HepG2 (cell line): Measurements from ENCODE around the gene DMPK. TPM values are rescaled to one million over a fixed set of nuclear protein-coding genes. Genes with fewer than 3 reads are reported as not detected.

ENCODE experiments used
- CBX5 ChIP-seq: sonication (generic); formaldehyde crosslinking; IDR thresholded peaks from 2 replicates; pipeline ENCODE4 v1.4.0; 2020; ENCODE audit warnings: missing genetic modification reagents, borderline replicate concordance
- ETV6 ChIP-seq: sonication (generic); formaldehyde crosslinking; conservative IDR thresholded peaks from 2 replicates; pipeline ENCODE4 v1.4.0; 2020; ENCODE audit warnings: missing genetic modification reagents
- GPN1 ChIP-seq: sonication (generic); formaldehyde crosslinking; IDR thresholded peaks from 2 replicates; pipeline ENCODE4 v1.5.1; 2020; ENCODE audit warnings: missing genetic modification reagents, borderline replicate concordance
- IRX3 ChIP-seq: sonication (generic); formaldehyde crosslinking; IDR thresholded peaks from 2 replicates; pipeline ENCODE4 v1.8.1; 2023; ENCODE audit warnings: mild to moderate bottlenecking, low read depth, missing genetic modification reagents, borderline replicate concordance
- JUNB ChIP-seq: sonication (generic); formaldehyde crosslinking; IDR thresholded peaks from 2 replicates; pipeline ENCODE4 v1.8.0; 2022; ENCODE audit warnings: missing genetic modification reagents, mild to moderate bottlenecking, borderline replicate concordance
- MBD4 ChIP-seq: IDR thresholded peaks from 2 replicates; pipeline ENCODE4 v1.6.1; 2012; ENCODE audit warnings: low read length, inconsistent platforms, borderline replicate concordance
- MEF2D ChIP-seq: sonication (generic); formaldehyde crosslinking; IDR thresholded peaks from 2 replicates; pipeline ENCODE4 v1.5.1; 2020; ENCODE audit warnings: mild to moderate bottlenecking, missing genetic modification reagents
- MIXL1 ChIP-seq: IDR thresholded peaks from 2 replicates; pipeline ENCODE4 v1.6.1; 2016
- MTA1 ChIP-seq: sonication (generic); formaldehyde crosslinking; IDR thresholded peaks from 2 replicates; pipeline ENCODE4 v1.4.0; 2020; ENCODE audit warnings: missing genetic modification reagents, mild to moderate bottlenecking, borderline replicate concordance
- RARA ChIP-seq: IDR thresholded peaks from 2 replicates; pipeline ENCODE4 v1.6.1; 2016; ENCODE audit warnings: missing genetic modification reagents, missing compliant biosample characterization
- RFX1 ChIP-seq: fragments of 450-650 bp; IDR thresholded peaks from 2 replicates; pipeline ENCODE4 v1.6.1; 2017
- SRY ChIP-seq: sonication (generic); formaldehyde crosslinking; IDR thresholded peaks from 2 replicates; pipeline ENCODE4 v1.8.0; 2022; ENCODE audit warnings: mild to moderate bottlenecking, missing genetic modification reagents
- XBP1 ChIP-seq: sonication (generic); formaldehyde crosslinking; IDR thresholded peaks from 2 replicates; pipeline ENCODE4 v1.5.0; 2020; ENCODE audit warnings: missing genetic modification reagents
- ZFP37 ChIP-seq: sonication (generic); formaldehyde crosslinking; IDR thresholded peaks from 2 replicates; pipeline ENCODE4 v1.4.0; 2020; ENCODE audit warnings: missing genetic modification reagents, borderline replicate concordance
- ZFY ChIP-seq: sonication (generic); formaldehyde crosslinking; IDR thresholded peaks from 2 replicates; pipeline ENCODE4 v1.4.0; 2020; ENCODE audit warnings: missing genetic modification reagents
- ZNF12 ChIP-seq: sonication (generic); formaldehyde crosslinking; IDR thresholded peaks from 2 replicates; pipeline ENCODE4 v1.5.0; 2020; ENCODE audit warnings: missing genetic modification reagents
- ZNF235 ChIP-seq: sonication (generic); formaldehyde crosslinking; IDR thresholded peaks from 2 replicates; pipeline ENCODE4 v1.8.1; 2023; ENCODE audit warnings: mild to moderate bottlenecking, missing genetic modification reagents, borderline replicate concordance
- polyA plus RNA-seq, 8 experiments: library from polyadenylated mRNA; depleted of rRNA in 3 of 8; stranded (reverse) in 7 of 8; unstranded in 1 of 8; fragments of >200 nt; fragmentation: Illumina TruSeq in 4 of 8; extraction: Trizol in 4 of 8; gene quantifications; 2 replicates each; pipeline versions ENCODE4 v1.2.1 to v1.2.3, GENCODE V29; 2011 to 2016; ENCODE audit warnings: low read depth in 4 of 8, missing spikeins in 1 of 8, mixed read lengths in 1 of 8; ENCODE audit not compliant: insufficient read depth in 1 of 8
- total RNA-seq, 5 experiments: library from RNA; depleted of rRNA; stranded (reverse); fragments of >200 nt; fragmentation: Illumina TruSeq; extraction: Trizol; gene quantifications; 2 replicates each; pipeline ENCODE4 v1.2.3, GENCODE V29; 2016; ENCODE audit warnings: low read depth in 1 of 5
- TF ChIP-seq, protein P1 (sequence below): sonication (generic); formaldehyde crosslinking; IDR thresholded peaks from 2 replicates; pipeline ENCODE4 v1.9.0; 2021; ENCODE audit warnings: missing genetic modification reagents, borderline replicate concordance
- TF ChIP-seq, protein P2 (sequence below): sonication (generic); formaldehyde crosslinking; IDR thresholded peaks from 2 replicates; pipeline ENCODE4 v1.8.0; 2022; ENCODE audit warnings: mild to moderate bottlenecking, missing genetic modification reagents, moderate library complexity
- TF ChIP-seq, protein P3 (sequence below): sonication (generic); formaldehyde crosslinking; IDR thresholded peaks from 2 replicates; pipeline ENCODE4 v1.8.1; 2023; ENCODE audit warnings: mild to moderate bottlenecking, inconsistent platforms, moderate library complexity, missing genetic modification reagents, borderline replicate concordance
- TF ChIP-seq, protein P4 (sequence below): sonication (generic); formaldehyde crosslinking; IDR thresholded peaks from 2 replicates; pipeline ENCODE4 v1.5.0; 2020; ENCODE audit warnings: mild to moderate bottlenecking, missing genetic modification reagents
- TF ChIP-seq, protein P5 (sequence below): sonication (generic); formaldehyde crosslinking; IDR thresholded peaks from 2 replicates; pipeline ENCODE4 v1.9.0; 2021; ENCODE audit warnings: missing genetic modification reagents, borderline replicate concordance

Gene DMPK
- total and polyA plus RNA-seq, 2 of the 13 experiments (the other 11 are each of a cell fraction or from before 2014, with no cell fraction given) = 5.3 to 8.8 TPM

DNA sequence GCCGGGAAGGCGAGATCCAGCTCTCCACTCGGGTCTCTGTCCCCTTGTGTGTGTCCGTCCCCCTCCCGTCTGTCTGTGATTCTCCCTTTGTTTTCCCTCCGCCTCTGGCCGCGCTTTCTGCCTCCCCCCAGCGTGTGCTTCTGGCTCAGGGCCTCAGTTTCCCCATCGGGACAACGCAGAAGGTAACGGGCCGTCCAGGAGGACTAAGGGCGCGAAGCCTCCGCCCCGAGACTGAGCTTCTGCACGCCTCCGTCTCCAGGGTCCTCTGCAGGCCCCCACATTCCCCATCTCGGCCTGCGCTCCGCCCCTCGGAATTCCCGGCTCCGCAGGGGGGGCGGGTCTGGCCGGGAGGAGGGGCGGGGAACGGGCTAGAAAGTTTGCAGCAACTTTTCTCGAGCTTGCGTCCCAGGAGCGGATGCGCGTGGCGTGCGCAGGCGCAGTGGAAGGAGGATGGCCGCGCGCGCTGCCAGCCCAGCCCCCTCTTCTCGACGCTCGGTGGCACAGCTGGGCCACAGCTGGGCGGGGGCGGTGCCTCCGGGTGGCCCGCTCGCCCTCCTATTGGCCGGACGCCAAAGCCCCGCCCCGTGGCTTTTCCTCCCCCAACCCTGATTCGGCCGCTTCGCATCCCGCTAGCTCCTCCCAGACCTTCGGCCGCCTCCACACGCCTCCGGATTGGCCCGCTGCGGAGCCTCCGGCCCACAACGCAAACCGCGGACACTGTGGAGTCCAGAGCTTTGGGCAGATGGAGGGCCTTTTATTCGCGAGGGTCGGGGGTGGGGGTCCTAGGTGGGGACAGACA, 13.1 kb downstream of the DMPK start, which contains the start of gene SIX5 (continued):
- TF ChIP-seq ZFY (CRISPR knock-in tag) = peak; percentile 71
- peak; percentile 80 for TF ChIP-seq MIXL1 (CRISPR knock-in tag)
- TF ChIP-seq JUNB (CRISPR knock-in tag) = 0 out of 2 replicates have a peak, but pooled peaks have one; percentile 31
- peak; percentile 25; the same call in 1 of the 2 replicates for TF ChIP-seq CBX5 (CRISPR knock-in tag)
- TF ChIP-seq, protein P1, sequence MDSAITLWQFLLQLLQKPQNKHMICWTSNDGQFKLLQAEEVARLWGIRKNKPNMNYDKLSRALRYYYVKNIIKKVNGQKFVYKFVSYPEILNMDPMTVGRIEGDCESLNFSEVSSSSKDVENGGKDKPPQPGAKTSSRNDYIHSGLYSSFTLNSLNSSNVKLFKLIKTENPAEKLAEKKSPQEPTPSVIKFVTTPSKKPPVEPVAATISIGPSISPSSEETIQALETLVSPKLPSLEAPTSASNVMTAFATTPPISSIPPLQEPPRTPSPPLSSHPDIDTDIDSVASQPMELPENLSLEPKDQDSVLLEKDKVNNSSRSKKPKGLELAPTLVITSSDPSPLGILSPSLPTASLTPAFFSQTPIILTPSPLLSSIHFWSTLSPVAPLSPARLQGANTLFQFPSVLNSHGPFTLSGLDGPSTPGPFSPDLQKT = 0 out of 2 replicates have a peak, but pooled peaks have one; percentile 32
- no peak for TF ChIP-seq XBP1
- TF ChIP-seq, protein P2, sequence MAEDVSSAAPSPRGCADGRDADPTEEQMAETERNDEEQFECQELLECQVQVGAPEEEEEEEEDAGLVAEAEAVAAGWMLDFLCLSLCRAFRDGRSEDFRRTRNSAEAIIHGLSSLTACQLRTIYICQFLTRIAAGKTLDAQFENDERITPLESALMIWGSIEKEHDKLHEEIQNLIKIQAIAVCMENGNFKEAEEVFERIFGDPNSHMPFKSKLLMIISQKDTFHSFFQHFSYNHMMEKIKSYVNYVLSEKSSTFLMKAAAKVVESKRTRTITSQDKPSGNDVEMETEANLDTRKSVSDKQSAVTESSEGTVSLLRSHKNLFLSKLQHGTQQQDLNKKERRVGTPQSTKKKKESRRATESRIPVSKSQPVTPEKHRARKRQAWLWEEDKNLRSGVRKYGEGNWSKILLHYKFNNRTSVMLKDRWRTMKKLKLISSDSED (CRISPR knock-in tag) = no peak
- no peak for TF ChIP-seq MEF2D (CRISPR knock-in tag)
- TF ChIP-seq, protein P3, sequence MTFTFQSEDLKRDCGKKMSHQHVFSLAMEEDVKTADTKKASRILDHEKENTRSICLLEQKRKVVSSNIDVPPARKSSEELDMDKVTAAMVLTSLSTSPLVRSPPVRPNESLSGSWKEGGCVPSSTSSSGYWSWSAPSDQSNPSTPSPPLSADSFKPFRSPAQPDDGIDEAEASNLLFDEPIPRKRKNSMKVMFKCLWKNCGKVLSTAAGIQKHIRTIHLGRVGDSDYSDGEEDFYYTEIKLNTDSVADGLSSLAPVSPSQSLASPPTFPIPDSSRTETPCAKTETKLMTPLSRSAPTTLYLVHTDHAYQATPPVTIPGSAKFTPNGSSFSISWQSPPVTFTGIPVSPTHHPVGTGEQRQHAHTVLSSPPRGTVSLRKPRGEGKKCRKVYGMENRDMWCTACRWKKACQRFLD = peak; percentile 75; the same call in 1 of the 2 replicates
- TF ChIP-seq SRY = no peak
- TF ChIP-seq RFX1 = no peak
- no peak for TF ChIP-seq ETV6 (CRISPR knock-in tag)
- 0 out of 2 replicates have a peak, but pooled peaks have one; percentile 63 for TF ChIP-seq GPN1 (CRISPR knock-in tag)
- peak; percentile 86; the same call in 1 of the 2 replicates for TF ChIP-seq ZFP37 (CRISPR knock-in tag)
- no peak for TF ChIP-seq ZNF235 (CRISPR knock-in tag)
- TF ChIP-seq MBD4 = no peak
- TF ChIP-seq ZNF12 (CRISPR knock-in tag) = peak; percentile 72
- TF ChIP-seq IRX3 (CRISPR knock-in tag) = no peak
- peak; percentile 26; the same call in 1 of the 2 replicates for TF ChIP-seq RARA (CRISPR knock-in tag)
- TF ChIP-seq, protein P4, sequence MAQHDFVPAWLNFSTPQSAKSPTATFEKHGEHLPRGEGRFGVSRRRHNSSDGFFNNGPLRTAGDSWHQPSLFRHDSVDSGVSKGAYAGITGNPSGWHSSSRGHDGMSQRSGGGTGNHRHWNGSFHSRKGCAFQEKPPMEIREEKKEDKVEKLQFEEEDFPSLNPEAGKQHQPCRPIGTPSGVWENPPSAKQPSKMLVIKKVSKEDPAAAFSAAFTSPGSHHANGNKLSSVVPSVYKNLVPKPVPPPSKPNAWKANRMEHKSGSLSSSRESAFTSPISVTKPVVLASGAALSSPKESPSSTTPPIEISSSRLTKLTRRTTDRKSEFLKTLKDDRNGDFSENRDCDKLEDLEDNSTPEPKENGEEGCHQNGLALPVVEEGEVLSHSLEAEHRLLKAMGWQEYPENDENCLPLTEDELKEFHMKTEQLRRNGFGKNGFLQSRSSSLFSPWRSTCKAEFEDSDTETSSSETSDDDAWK (CRISPR knock-in tag) = no peak
- TF ChIP-seq, protein P5, sequence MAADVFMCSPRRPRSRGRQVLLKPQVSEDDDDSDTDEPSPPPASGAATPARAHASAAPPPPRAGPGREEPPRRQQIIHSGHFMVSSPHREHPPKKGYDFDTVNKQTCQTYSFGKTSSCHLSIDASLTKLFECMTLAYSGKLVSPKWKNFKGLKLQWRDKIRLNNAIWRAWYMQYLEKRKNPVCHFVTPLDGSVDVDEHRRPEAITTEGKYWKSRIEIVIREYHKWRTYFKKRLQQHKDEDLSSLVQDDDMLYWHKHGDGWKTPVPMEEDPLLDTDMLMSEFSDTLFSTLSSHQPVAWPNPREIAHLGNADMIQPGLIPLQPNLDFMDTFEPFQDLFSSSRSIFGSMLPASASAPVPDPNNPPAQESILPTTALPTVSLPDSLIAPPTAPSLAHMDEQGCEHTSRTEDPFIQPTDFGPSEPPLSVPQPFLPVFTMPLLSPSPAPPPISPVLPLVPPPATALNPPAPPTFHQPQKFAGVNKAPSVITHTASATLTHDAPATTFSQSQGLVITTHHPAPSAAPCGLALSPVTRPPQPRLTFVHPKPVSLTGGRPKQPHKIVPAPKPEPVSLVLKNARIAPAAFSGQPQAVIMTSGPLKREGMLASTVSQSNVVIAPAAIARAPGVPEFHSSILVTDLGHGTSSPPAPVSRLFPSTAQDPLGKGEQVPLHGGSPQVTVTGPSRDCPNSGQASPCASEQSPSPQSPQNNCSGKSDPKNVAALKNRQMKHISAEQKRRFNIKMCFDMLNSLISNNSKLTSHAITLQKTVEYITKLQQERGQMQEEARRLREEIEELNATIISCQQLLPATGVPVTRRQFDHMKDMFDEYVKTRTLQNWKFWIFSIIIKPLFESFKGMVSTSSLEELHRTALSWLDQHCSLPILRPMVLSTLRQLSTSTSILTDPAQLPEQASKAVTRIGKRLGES = peak; percentile 64; the same call in 1 of the 2 replicates
- no peak; the same call in 1 of the 2 replicates for TF ChIP-seq MTA1 (CRISPR knock-in tag)
